KMS-11 (cell line): ENCODE results near the gene FAM107B.
"Not testable (repeated sequence)": the region's sequence is repeated elsewhere in the genome, so short reads cannot be mapped to it uniquely, and the experiment has no call there.

Experiments
- H2AFZ ChIP-seq: fragments of 200-600 bp; sonication (generic); 2 replicates; pipeline ENCODE4 v1.6.1; 2016; ENCODE audit warnings: antibody characterized with exemption, mixed run types, low read depth
- H3K27ac ChIP-seq: fragments of 200-600 bp; sonication (generic); 2 replicates; pipeline ENCODE4 v1.6.1; 2016; ENCODE audit warnings: mild to moderate bottlenecking, mixed run types
- H3K27me3 ChIP-seq: fragments of 200-600 bp; sonication (generic); 2 replicates; pipeline ENCODE4 v1.6.1; 2017; ENCODE audit warnings: mild to moderate bottlenecking, low read depth, mixed run types, moderate library complexity; ENCODE audit not compliant: insufficient read depth
- H3K36me3 ChIP-seq: fragments of 200-600 bp; sonication (generic); 2 replicates; pipeline ENCODE4 v1.6.1; 2017; ENCODE audit warnings: mild to moderate bottlenecking, mixed run types; ENCODE audit not compliant: insufficient read depth
- H3K4me1 ChIP-seq: fragments of 200-600 bp; sonication (generic); 2 replicates; pipeline ENCODE4 v1.6.1; 2016; ENCODE audit warnings: mild to moderate bottlenecking, low read depth, mixed run types; ENCODE audit not compliant: poor library complexity, severe bottlenecking
- H3K4me2 ChIP-seq: fragments of 200-600 bp; sonication (generic); 2 replicates; pipeline ENCODE4 v1.7.0; 2016; ENCODE audit warnings: mild to moderate bottlenecking, mixed run types
- H3K4me3 ChIP-seq: fragments of 200-600 bp; sonication (generic); IDR thresholded peaks from 2 replicates; pipeline ENCODE4 v1.6.1; 2017; ENCODE audit warnings: low read depth, low read length, mixed read lengths; ENCODE audit not compliant: insufficient read depth
- H3K79me2 ChIP-seq: fragments of 200-600 bp; sonication (generic); 2 replicates; pipeline ENCODE4 v1.6.1; 2016; ENCODE audit warnings: low read depth, mixed run types; ENCODE audit not compliant: insufficient read depth
- H3K9ac ChIP-seq: fragments of 200-600 bp; sonication (generic); 2 replicates; pipeline ENCODE4 v1.6.1; 2016; ENCODE audit warnings: mild to moderate bottlenecking, mixed run types
- H4K20me1 ChIP-seq: fragments of 200-600 bp; sonication (generic); 2 replicates; pipeline ENCODE4 v1.6.1; 2016; ENCODE audit warnings: mild to moderate bottlenecking, mixed run types; ENCODE audit not compliant: insufficient read depth
- CTCF ChIP-seq: fragments of 200-600 bp; sonication (generic); conservative IDR thresholded peaks from 2 replicates; pipeline ENCODE4 v1.6.1; 2017; ENCODE audit warnings: low read depth, mild to moderate bottlenecking, antibody characterized with exemption, low read length, moderate library complexity, mixed read lengths

FAM107B gene

GRCh38 chr10:14820775-14821154, 46.1 kb upstream of the FAM107B start:
- Histone ChIP-seq H2AFZ (no peak overlapping the region), H3K4me1 (no peaks in the 10 kb centered on the region), H4K20me1 (no peaks in the 10 kb centered on the region), H3K27me3 (no peaks in the 10 kb centered on the region), H3K27ac (no peak overlapping the region), H3K79me2 (no peaks in the 10 kb centered on the region), H3K36me3 (no peaks in the 10 kb centered on the region), H3K9ac (no peak overlapping the region), H3K4me3 (no peak overlapping the region), H3K4me2 (no peak overlapping the region)
- TF ChIP-seq CTCF: no peak

- no peak overlapping the region for H3K4me2 ChIP-seq
- no peak overlapping the region for H2AFZ ChIP-seq
- H3K36me3 ChIP-seq: no peaks in the 10 kb centered on the region
- H3K27ac ChIP-seq: no peak overlapping the region
- TF ChIP-seq CTCF: no peak
- H3K79me2 ChIP-seq: no peaks in the 10 kb centered on the region
- H3K4me3 ChIP-seq: no peak overlapping the region
- H4K20me1 ChIP-seq: no peaks in the 10 kb centered on the region
- no peak overlapping the region for H3K9ac ChIP-seq
- H3K4me1 ChIP-seq: no peaks in the 10 kb centered on the region
- H3K27me3 ChIP-seq: no peaks in the 10 kb centered on the region
Measured at GRCh38 chr10:14820010-14820774, 45.5 kb upstream of the FAM107B start.

GRCh38 chr10:14816717-14817116, 42.0 kb upstream of the FAM107B start:
- H3K79me2 ChIP-seq, H4K20me1 ChIP-seq, H3K27ac ChIP-seq, H3K4me3 ChIP-seq, H3K36me3 ChIP-seq, H3K4me2 ChIP-seq, H3K9ac ChIP-seq, H3K27me3 ChIP-seq, H3K4me1 ChIP-seq, H2AFZ ChIP-seq: not testable (repeated sequence)

GRCh38 chr10:14815681-14816080, 41.0 kb upstream of the FAM107B start:
- Histone ChIP-seq H4K20me1 (no peaks in the 10 kb centered on the region), H3K27ac (no peak overlapping the region), H2AFZ (no peak overlapping the region), H3K9ac (no peak overlapping the region), H3K4me2 (no peak overlapping the region), H3K4me1 (no peaks in the 10 kb centered on the region), H3K36me3 (no peaks in the 10 kb centered on the region), H3K27me3 (no peaks in the 10 kb centered on the region), H3K4me3 (no peak overlapping the region), H3K79me2 (no peaks in the 10 kb centered on the region)
- TF ChIP-seq CTCF: no peak

- no peaks in the 10 kb centered on the region for H4K20me1 ChIP-seq
- no peaks in the 10 kb centered on the region for H3K4me1 ChIP-seq
- no peaks in the 10 kb centered on the region for H3K27me3 ChIP-seq
- H3K36me3 ChIP-seq: no peaks in the 10 kb centered on the region
- no peak overlapping the region for H3K4me3 ChIP-seq
- no peak overlapping the region for H3K4me2 ChIP-seq
- H3K9ac ChIP-seq: no peak overlapping the region
- H2AFZ ChIP-seq: no peak overlapping the region
- no peak overlapping the region for H3K27ac ChIP-seq
- no peaks in the 10 kb centered on the region for H3K79me2 ChIP-seq
- TF ChIP-seq CTCF: no peak
Measured at GRCh38 chr10:14812271-14812670, 37.6 kb upstream of the FAM107B start.
